GM19452 (cell line): ENCODE data around the gene RTN4.

Source experiments
- ATAC-seq: cut with Tn5 transposase; IDR thresholded peaks from one replicate; pipeline ENCODE4 v1.9.1; 2021; ENCODE audit not compliant: unreplicated experiment

Gene RTN4

GRCh38 chr2:54955358-54956110 lies 94.7 kb downstream of the RTN4 start:
- no peak for ATAC-seq

GRCh38 chr2:54954705-54955357 lies 95.4 kb downstream of the RTN4 start:
- no peak for ATAC-seq

DNA sequence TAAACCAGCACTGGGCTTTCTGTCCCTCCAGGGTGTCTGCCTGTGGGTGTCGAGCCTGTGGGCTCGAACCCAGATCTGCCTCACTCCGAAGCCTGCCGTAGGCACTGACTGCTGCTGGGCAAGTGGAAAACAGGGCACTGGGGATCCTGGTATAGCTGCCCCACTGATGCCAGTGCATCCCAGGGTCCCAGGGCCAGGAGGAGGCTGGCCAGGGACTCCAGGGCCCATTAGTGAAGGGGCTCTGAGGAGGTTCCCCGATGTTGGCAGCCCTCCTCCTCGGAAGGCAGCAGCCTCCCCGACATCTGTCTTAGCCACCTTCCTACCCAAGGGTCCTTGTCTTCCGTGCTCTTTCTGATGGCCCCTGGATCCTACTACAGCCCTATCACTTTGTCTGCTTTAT lies 96.1 kb downstream of the RTN4 start:
- ATAC-seq, result no peak

- no peak for ATAC-seq
These were observed 97.2 kb downstream of the RTN4 start for GRCh38 chr2:54952978-54953456.

DNA sequence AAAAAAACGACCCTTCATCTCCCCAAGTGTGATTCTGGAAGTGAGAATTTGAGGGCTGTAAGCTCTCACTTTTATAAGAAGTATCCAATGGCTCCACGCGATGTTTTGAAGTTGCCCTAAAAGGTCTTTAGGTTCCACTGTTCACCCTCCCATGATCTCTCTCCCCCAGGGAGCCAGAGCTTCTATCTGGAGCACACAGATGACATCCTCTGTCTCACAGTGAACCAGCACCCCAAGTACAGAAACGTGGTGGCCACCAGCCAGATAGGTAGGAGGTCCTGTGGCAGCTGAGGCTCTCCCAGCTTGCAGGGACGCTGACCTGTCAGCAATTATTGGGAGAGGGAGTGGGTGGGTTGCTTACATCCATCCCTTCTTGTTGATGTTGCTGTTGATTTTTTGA lies 97.8 kb downstream of the RTN4 start:
- ATAC-seq, result no peak

- no peak for ATAC-seq
These were observed 99.4 kb downstream of the RTN4 start for GRCh38 chr2:54950811-54951210.

DNA sequence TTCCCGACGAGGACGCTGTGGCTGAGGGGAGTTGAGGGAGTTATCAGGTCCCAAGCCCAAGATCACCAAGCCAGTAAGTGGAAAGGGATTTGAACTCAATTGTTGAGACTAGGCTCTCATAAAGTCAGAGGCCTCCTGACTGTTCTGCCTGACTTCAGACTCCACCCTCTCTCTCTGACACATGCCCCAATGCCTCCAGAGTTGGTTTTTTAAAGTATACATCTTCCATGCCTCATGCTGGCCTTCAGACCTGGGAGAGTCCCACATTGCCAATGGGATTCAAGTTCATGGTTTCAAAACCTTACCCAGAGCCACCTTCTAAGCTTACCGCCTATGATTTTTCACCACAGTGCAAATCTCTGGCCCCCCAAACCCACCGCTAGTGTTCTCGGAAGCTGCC lies 100.8 kb downstream of the RTN4 start:
- ATAC-seq, result no peak

DNA sequence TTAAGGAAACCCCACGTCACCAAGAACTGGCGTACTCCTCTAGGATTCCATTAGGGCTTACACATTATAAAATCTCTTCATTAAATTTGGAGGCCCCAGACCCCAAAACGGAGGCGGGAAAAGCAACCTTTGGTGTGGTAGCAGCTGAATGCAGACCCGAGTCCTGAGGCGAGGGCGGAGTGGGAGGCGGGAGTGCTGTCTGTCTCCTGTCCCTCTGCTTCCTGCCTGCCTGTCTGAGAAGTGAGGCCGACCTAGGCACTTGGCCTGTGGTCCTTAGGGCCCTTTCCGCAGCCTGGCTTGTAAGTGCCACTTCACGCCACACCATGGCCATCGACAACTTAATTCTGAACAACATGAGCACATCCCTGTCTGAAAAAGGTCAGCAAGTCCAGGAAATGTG lies 102.1 kb downstream of the RTN4 start:
- ATAC-seq, result no peak

DNA sequence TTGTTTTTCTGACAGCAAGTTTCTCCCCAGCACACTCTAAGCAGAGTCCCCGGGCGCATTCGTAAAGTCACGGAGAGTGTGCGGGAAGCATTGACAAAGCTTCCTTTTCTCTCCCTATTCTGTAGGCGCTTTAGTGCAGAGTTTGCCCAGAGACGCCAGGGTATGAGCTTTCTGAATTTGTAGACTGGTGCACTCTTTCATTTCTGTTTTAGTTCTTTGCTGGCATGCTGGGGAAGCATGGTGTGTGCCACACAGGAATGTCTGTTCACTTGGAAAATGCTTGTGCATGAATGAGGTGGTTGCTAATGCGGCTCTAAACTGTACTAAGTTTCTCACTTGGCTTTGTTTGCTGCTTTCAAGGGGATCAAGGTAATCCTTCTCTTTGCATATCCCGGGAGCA lies 102.6 kb downstream of the RTN4 start:
- no peak for ATAC-seq

GRCh38 chr2:54947136-54947535 lies 103.1 kb downstream of the RTN4 start:
- ATAC-seq, result no peak

- no peak for ATAC-seq
These were observed 103.9 kb downstream of the RTN4 start for GRCh38 chr2:54946220-54946805.

- ATAC-seq, result peak; percentile 61
These were observed 104.6 kb downstream of the RTN4 start for GRCh38 chr2:54945391-54946219.

DNA sequence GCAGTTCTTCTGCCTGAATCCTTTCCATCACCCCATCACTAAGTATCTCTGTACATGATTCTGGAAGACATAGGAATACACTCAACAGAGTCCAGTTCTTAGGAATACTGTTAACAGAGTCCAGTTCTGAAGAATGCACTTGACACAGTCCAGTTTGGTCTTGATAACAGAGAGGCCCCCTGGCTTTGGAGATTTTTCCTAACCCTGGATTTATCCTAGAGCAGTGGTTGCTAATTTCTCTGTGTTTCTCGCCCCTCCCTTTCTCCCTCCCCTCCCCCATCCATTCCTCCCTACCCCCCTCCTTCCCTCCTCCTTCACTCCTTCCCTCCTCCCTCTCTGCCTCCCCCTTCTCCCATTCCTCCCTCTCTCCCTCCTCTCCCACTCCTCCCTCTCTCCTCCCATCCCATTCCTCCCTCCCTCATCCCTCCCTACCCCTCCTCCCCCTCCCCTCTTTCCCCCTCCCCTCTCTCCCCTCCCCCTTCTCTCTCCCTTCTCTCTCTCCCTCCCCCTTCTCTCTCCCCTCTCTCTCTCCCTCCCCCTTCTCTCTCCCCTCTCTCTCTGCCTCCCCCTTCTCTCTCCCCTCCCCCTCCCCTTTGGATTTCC lies 105.4 kb downstream of the RTN4 start:
- ATAC-seq, result no peak

- no peak for ATAC-seq
These were observed 107.9 kb downstream of the RTN4 start for GRCh38 chr2:54942373-54942772.

GRCh38 chr2:54941248-54941984 lies 108.8 kb downstream of the RTN4 start:
- no peak for ATAC-seq

- ATAC-seq, result no peak
These were observed 109.5 kb downstream of the RTN4 start for GRCh38 chr2:54940723-54941122.

DNA sequence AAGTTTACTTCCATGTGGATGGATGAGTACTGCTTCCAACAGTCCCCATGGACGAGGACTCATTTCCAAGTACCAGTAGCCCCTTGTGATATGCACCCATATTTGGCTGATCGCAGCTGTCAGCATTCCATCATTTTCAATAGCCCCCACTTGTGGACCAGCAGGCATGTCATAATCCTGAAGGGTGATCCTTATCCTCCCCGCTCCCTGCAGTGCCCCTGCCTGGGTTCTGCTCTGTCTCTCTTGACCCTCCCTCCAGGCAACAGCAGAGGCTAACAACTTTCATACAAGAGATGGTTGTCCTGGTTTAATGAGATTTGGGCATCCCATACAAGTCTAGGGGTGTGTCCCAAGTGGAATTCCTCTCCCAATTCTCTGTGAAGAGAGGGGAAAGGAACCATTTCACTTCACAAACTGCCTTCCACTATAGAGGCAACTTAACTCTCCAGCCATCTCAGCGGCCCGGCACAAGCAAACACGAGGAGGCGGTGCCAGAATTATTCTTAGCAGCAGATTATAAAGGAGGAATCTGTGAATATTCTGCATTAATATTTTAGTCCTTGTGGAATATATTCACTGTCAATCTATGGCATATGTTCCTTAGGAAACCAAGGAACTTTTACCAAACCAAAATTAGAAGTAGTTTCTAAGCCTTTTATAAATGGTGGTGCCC lies 110.7 kb downstream of the RTN4 start:
- ATAC-seq, result no peak

- ATAC-seq, result no peak
These were observed 113.5 kb downstream of the RTN4 start for GRCh38 chr2:54936766-54937165.

DNA sequence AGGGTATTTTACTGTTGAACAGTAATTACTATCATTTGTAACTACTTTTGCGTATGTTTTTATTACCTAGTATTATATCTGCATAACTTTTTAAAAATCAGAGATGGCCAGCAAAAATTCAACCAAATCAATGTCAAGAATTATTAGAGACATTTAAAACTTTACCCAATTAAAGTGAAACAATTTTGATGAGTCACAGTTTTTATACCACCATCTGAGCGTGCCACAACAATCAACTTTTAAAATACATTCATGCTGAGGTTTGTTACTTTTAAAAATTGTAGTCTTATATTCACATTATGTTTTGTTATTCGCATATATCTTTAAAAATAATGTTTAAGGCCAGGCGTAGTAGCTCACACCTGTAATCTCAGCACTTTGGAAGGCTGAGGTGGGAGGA lies 114.9 kb downstream of the RTN4 start:
- no peak for ATAC-seq

DNA sequence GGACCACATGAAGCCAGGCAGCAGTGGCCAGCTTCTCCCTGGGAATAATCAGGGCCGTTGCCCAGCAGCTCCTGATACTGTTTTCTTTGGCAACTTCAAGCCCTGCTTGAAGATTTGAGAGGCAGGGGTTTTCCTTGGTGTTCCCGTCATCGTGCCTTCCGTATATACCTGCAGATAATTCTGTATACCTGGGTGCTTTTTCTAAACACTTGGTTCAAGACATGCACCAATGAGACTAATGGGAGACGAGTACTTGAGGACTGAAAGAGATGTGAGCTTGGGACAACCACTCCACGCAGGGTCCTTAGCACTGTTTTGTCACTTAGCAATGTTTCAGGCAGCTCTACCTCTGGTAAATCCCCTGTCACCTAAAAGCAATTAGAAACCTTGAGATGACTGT lies 118.8 kb downstream of the RTN4 start:
- ATAC-seq, result no peak
